ENCODE measurements around the gene FHAD1. TPM values are rescaled to one million over a fixed set of nuclear protein-coding genes. Genes with fewer than 3 reads are reported as not detected.

Gene FHAD1
- total and polyA plus RNA-seq, 10 of the 15 experiments (the other 5 are each of a cell fraction or from before 2014, with no cell fraction given): 0.09 to 1.0 (median 0.32) TPM; not detected in 2

DNA sequence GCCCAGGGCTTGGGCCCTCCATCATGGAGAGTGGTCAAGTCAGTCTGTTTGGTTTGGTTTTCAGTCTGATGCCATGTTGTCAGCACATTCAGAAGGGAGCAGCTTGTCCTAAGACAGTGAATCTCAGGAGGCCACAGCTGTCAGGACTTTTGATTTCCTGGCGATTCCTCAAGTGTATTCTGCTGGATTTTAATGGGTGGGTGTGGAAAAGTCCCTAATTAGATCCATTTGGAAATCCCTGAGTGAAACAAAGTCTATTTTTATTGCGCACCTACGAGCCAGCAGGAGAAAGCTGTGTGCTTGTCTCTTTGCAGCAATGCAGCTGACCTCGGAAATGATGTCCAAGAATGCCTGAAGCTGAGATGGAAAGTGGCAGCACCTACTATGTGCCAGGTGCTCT lies 21.6 kb upstream of the FHAD1 start:
- POLR2A ChIA-PET: no interaction called here

More for the DNA sequence above, 21.6 kb upstream of the FHAD1 start:
- 32% methylated on average over 4 of the region's 4 CpGs for WGBS (ENCODE audit: insufficient coverage, insufficient replicate concordance, low lambda C conversion rate, missing lambda C conversion rate)
- H3K4me1 ChIP-seq (ENCODE audit: control insufficient read depth, insufficient read depth, low read length): no peaks in the 10 kb centered on the region
- no peaks in the 10 kb centered on the region for H4K20me1 ChIP-seq (ENCODE audit: control insufficient read depth, insufficient read depth)
- RAD21 ChIA-PET (ENCODE audit: unreplicated experiment): interaction anchor here (0.6 to 1.1 kb wide), 2 partner anchors 20 to 46 kb away, joined by 3 read pairs; no protein-coding TSS in a partner anchor
- intact Hi-C loops (cut with micrococcal nuclease; ENCODE audit: unreplicated experiment): no loop called here
- no peak overlapping the region for H2AFZ ChIP-seq (ENCODE audit: control insufficient read depth, low read depth, low read length)
- no peaks in the 10 kb centered on the region for H3K36me3 ChIP-seq (ENCODE audit: control insufficient read depth in 2 of 2, insufficient read depth in 2 of 2, low read length in 1 of 2)
- BruUV-seq (replicated peaks): no TSS peak
- no peaks in the 10 kb centered on the region for H3K79me2 ChIP-seq (ENCODE audit: control insufficient read depth, insufficient read depth, low read length)
- CTCF ChIA-PET: interaction anchor here (1.0 to 1.3 kb wide), 2 partner anchors 79 to 97 kb away, joined by 3 to 6 read pairs; no protein-coding TSS in a partner anchor
- SMC1A ChIA-PET (ENCODE audit: uncharacterized antibody, unreplicated experiment): interaction anchor here (1.4 to 1.6 kb wide), 2 partner anchors 10 to 25 kb away, joined by 3 to 4 read pairs; no protein-coding TSS in a partner anchor
- DNase-seq (ENCODE audit: low read depth, low spot score) (no peak), ATAC-seq (no peak), FAIRE-seq (no peak)
- H3K4me3 ChIP-seq: no peak overlapping the region
- in situ Hi-C loops (cut with MboI): no loop called here
- no peak overlapping the region for H3K27ac ChIP-seq (ENCODE audit: control insufficient read depth, insufficient read depth)
- H3K9me3 ChIP-seq (replicated peaks; ENCODE audit: control insufficient read depth, insufficient read depth, low read length): no peaks in the 10 kb centered on the region
- TF ChIP-seq, protein P1, sequence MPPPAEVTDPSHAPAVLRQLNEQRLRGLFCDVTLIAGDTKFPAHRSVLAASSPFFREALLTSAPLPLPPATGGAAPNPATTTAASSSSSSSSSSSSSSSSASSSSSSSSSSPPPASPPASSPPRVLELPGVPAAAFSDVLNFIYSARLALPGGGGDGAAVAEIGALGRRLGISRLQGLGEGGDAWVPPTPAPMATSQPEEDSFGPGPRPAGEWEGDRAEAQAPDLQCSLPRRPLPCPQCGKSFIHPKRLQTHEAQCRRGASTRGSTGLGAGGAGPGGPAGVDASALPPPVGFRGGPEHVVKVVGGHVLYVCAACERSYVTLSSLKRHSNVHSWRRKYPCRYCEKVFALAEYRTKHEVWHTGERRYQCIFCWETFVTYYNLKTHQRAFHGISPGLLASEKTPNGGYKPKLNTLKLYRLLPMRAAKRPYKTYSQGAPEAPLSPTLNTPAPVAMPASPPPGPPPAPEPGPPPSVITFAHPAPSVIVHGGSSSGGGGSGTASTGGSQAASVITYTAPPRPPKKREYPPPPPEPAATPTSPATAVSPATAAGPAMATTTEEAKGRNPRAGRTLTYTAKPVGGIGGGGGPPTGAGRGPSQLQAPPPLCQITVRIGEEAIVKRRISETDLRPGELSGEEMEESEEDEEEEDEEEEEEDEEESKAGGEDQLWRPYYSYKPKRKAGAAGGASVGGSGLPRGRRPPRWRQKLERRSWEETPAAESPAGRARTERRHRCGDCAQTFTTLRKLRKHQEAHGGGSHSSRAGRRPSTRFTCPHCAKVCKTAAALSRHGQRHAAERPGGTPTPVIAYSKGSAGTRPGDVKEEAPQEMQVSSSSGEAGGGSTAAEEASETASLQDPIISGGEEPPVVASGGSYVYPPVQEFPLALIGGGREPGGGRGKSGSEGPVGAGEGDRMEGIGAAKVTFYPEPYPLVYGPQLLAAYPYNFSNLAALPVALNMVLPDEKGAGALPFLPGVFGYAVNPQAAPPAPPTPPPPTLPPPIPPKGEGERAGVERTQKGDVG (CRISPR knock-in tag; IDR thresholded peaks at IDR 0.05): no peak
- TF ChIP-seq BHLHE40 (IDR thresholded peaks at IDR 0.05; ENCODE audit: borderline replicate concordance in 1 of 2, low read depth in 2 of 2, low read length in 1 of 2): no peak
- no peak for TF ChIP-seq BCL11A (IDR thresholded peaks at IDR 0.05; ENCODE audit: low read depth, low read length)
- no peak for TF ChIP-seq SUPT20H (IDR thresholded peaks at IDR 0.05; ENCODE audit: borderline replicate concordance, control insufficient read depth, low read depth, low read length)
- TF ChIP-seq EED (IDR thresholded peaks at IDR 0.05; ENCODE audit: low read depth): no peak
- TF ChIP-seq SIX5 (IDR thresholded peaks at IDR 0.05; ENCODE audit: low read depth, low read length, severe bottlenecking): no peak
- TF ChIP-seq, protein P2, sequence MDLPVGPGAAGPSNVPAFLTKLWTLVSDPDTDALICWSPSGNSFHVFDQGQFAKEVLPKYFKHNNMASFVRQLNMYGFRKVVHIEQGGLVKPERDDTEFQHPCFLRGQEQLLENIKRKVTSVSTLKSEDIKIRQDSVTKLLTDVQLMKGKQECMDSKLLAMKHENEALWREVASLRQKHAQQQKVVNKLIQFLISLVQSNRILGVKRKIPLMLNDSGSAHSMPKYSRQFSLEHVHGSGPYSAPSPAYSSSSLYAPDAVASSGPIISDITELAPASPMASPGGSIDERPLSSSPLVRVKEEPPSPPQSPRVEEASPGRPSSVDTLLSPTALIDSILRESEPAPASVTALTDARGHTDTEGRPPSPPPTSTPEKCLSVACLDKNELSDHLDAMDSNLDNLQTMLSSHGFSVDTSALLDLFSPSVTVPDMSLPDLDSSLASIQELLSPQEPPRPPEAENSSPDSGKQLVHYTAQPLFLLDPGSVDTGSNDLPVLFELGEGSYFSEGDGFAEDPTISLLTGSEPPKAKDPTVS (IDR thresholded peaks at IDR 0.05; ENCODE audit: low read depth, low read length): no peak
- TF ChIP-seq HCFC1 (IDR thresholded peaks at IDR 0.05; ENCODE audit: low read length): no peak
- TF ChIP-seq CBFB (IDR thresholded peaks at IDR 0.05; ENCODE audit: low read depth): no peak
- TF ChIP-seq POLR2AphosphoS5 (IDR thresholded peaks at IDR 0.05; ENCODE audit: low read length): no peak
- no peaks in the 10 kb centered on the region for H3K27me3 ChIP-seq (replicated peaks in 1 of 2; ENCODE audit: control insufficient read depth in 2 of 2, insufficient read depth in 2 of 2, low read length in 1 of 2)
- no peak overlapping the region for H3K4me2 ChIP-seq (ENCODE audit: control insufficient read depth, insufficient read depth)
- H3K9ac ChIP-seq (ENCODE audit: control insufficient read depth, insufficient read depth, low read length): no peak overlapping the region
